Measurements from ENCODE around the gene FTO.

DNA sequence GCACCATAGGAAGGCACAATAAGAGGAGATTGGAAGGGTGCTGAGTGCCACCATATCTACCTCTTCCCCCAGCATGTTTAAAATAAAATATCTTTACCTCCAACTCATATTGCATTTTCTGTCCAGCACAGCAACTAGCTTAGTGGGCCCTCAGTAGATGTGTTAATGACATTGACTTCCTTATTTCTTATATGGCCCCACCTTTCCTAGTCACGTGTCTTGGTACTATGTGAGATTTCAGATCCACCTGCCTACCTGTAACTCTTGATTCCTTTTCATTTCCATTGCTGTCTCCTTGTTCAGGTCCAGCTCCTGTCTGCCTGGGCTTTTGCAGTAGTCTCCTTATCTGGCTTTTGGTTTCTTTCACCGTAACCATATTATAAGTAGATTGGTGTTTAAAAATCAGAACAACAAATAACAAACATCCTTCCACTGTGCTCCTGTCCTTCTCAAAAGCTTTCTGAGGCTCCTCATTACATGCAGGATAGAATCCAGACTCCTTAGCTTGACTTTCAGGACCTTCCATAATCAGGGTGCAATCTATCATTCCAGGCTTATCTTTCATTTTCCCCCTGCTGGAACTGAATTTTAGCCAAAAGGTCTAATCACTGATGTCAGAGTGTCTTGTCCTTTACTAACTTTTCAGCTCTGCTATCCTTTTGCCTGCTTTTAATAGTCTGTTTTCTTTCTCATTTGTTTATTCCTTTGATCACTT is 71.3 kb downstream of the FTO start:
- TF ChIP-seq POLR2A (IDR thresholded peaks at IDR 0.05): no peak
- TF ChIP-seq, protein P1, sequence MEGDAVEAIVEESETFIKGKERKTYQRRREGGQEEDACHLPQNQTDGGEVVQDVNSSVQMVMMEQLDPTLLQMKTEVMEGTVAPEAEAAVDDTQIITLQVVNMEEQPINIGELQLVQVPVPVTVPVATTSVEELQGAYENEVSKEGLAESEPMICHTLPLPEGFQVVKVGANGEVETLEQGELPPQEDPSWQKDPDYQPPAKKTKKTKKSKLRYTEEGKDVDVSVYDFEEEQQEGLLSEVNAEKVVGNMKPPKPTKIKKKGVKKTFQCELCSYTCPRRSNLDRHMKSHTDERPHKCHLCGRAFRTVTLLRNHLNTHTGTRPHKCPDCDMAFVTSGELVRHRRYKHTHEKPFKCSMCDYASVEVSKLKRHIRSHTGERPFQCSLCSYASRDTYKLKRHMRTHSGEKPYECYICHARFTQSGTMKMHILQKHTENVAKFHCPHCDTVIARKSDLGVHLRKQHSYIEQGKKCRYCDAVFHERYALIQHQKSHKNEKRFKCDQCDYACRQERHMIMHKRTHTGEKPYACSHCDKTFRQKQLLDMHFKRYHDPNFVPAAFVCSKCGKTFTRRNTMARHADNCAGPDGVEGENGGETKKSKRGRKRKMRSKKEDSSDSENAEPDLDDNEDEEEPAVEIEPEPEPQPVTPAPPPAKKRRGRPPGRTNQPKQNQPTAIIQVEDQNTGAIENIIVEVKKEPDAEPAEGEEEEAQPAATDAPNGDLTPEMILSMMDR (IDR thresholded peaks at IDR 0.05): no peak

Measured in thyroid gland (tissue), 4 donors.